ENCODE data around the gene ADI1. TPM values are rescaled to one million over a fixed set of nuclear protein-coding genes. Genes with fewer than 3 reads are reported as not detected.

ADI1 gene
- total and polyA plus RNA-seq, 2 of the 4 experiments (the other 2 are of a cell fraction) = 43.2 to 46.0 TPM

DNA sequence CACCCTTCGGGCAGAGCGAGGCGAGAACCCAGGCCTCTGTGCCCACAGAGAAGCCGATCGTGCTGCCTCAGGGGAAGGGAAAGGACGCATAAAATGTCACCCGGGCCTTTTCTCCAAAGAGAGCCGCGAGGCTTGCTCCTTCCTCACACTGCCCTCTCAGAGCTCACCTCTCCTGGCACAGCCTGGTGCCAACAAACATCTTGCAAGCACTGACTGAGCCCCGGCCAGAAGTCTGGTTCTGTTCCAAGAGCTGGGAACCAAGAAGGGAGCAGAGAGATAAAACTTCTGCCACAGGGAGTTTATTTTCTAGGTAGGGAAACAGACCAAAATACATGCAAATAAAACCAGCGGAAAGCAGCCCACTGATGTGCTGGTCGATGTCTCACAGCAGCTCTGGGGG, 13.6 kb upstream of the ADI1 start:
- in situ Hi-C loops (cut with MboI; ENCODE audit: low sequenced_read_pairs) = no loop called here
- no peak overlapping the region for H3K14ac ChIP-seq (replicated peaks; ENCODE audit: low read depth, low read length)
- no peak overlapping the region for H3K9ac ChIP-seq (ENCODE audit: low read depth, low read length)
- H4K8ac ChIP-seq (ENCODE audit: low read depth in 2 of 2, low read length in 2 of 2) = no peak overlapping the region
- no peak for ATAC-seq (ENCODE audit: low read depth)
- H3K4me1 ChIP-seq (ENCODE audit: control insufficient read depth, insufficient read depth, low read length) = peaks cover 12% of the 10 kb centered on the region
- H3K27ac ChIP-seq (ENCODE audit: insufficient read depth, low read length) = no peak overlapping the region
- H2AK5ac ChIP-seq (ENCODE audit: low read depth, low read length) = no peak overlapping the region
- H3K23ac ChIP-seq (ENCODE audit: low read depth, low read length) = no peak overlapping the region
- no CpG with 5 or more reads among the region's 12 CpGs for WGBS, 2 experiments (ENCODE audit: extremely low coverage in 2 of 2, insufficient read length in 1 of 2)
- no peak overlapping the region for H2AK9ac ChIP-seq (replicated peaks; ENCODE audit: low read depth, low read length, poor library complexity)
- BruUV-seq (replicated peaks) = no TSS peak
- intact Hi-C loops (cut with micrococcal nuclease) = no loop called here
- no peaks in the 10 kb centered on the region for H3K9me3 ChIP-seq (ENCODE audit: control insufficient read depth, insufficient read depth, low read length)
- no peak overlapping the region for H3K4me2 ChIP-seq (ENCODE audit: low read depth, low read length)
- no peaks in the 10 kb centered on the region for H3K27me3 ChIP-seq (ENCODE audit: control insufficient read depth, insufficient read depth, low read length)
- peaks cover 0 to 9% of the 10 kb centered on the region in 2 experiments; a peak in 2 of 4 replicates for H3K79me1 ChIP-seq (ENCODE audit: low read depth in 1 of 2, low read length in 2 of 2)
- no peak overlapping the region for H2BK5ac ChIP-seq (ENCODE audit: low read depth, low read length, poor library complexity, severe bottlenecking)
- no peak overlapping the region for H4K5ac ChIP-seq (ENCODE audit: low read depth, low read length)
- H3K4ac ChIP-seq (ENCODE audit: low read depth, low read length) = no peak overlapping the region
- H3K36me3 ChIP-seq (ENCODE audit: control insufficient read depth, insufficient read depth, low read length) = no peaks in the 10 kb centered on the region
- H3K56ac ChIP-seq (ENCODE audit: extremely low read depth, insufficient read depth, low read length) = no peak overlapping the region
- H2BK15ac ChIP-seq (ENCODE audit: low read depth, low read length) = no peak overlapping the region
- dilution Hi-C loops (cut with HindIII; ENCODE audit: low sequenced_read_pairs, unreplicated experiment) = no loop called here
- no peak overlapping the region for H3K18ac ChIP-seq (ENCODE audit: low read depth, low read length)
- TF ChIP-seq FOS (IDR thresholded peaks at IDR 0.05; ENCODE audit: low read depth, low read length) (no peak), BHLHE40 (IDR thresholded peaks at IDR 0.05; ENCODE audit: low read depth, low read length) (no peak), RFX5 (IDR thresholded peaks at IDR 0.05; ENCODE audit: low read depth, low read length) (no peak), CTCF (conservative IDR thresholded peaks at IDR 0.05; ENCODE audit: low read depth, low read length) (no peak), MAZ (IDR thresholded peaks at IDR 0.05; ENCODE audit: borderline replicate concordance, low read depth, low read length) (no peak), POLR2A (IDR thresholded peaks at IDR 0.05; ENCODE audit: low read depth, low read length) (no peak), CEBPB (IDR thresholded peaks at IDR 0.05; ENCODE audit: low read depth, low read length) (no peak), RCOR1 (IDR thresholded peaks at IDR 0.05; ENCODE audit: insufficient replicate concordance, low read length) (no peak), MXI1 (IDR thresholded peaks at IDR 0.05; ENCODE audit: borderline replicate concordance, low read depth, low read length) (no peak), SMC3 (IDR thresholded peaks at IDR 0.05; ENCODE audit: low read depth, low read length) (no peak), CHD1 (IDR thresholded peaks at IDR 0.05; ENCODE audit: low read depth, low read length) (no peak), NFE2L2 (IDR thresholded peaks at IDR 0.05; ENCODE audit: low read depth, low read length) (no peak), RAD21 (IDR thresholded peaks at IDR 0.05; ENCODE audit: low read length) (no peak)
- TF ChIP-seq, protein P1, sequence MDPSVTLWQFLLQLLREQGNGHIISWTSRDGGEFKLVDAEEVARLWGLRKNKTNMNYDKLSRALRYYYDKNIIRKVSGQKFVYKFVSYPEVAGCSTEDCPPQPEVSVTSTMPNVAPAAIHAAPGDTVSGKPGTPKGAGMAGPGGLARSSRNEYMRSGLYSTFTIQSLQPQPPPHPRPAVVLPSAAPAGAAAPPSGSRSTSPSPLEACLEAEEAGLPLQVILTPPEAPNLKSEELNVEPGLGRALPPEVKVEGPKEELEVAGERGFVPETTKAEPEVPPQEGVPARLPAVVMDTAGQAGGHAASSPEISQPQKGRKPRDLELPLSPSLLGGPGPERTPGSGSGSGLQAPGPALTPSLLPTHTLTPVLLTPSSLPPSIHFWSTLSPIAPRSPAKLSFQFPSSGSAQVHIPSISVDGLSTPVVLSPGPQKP (IDR thresholded peaks at IDR 0.05; ENCODE audit: borderline replicate concordance, low read depth, low read length) = no peak
- TF ChIP-seq, protein P2, sequence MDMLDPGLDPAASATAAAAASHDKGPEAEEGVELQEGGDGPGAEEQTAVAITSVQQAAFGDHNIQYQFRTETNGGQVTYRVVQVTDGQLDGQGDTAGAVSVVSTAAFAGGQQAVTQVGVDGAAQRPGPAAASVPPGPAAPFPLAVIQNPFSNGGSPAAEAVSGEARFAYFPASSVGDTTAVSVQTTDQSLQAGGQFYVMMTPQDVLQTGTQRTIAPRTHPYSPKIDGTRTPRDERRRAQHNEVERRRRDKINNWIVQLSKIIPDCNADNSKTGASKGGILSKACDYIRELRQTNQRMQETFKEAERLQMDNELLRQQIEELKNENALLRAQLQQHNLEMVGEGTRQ (IDR thresholded peaks at IDR 0.05; ENCODE audit: low read depth, low read length) = no peak
- no peak overlapping the region for H2BK120ac ChIP-seq (ENCODE audit: low read depth, low read length)
- no peak overlapping the region for H3K4me3 ChIP-seq (ENCODE audit: insufficient read depth, low read depth, low read length)
- ChIA-PET CTCF (interaction anchor here (0.7 kb wide), 1 partner anchor 9 kb away, joined by 3 read pairs; no protein-coding TSS in a partner anchor), POLR2A (ENCODE audit: unreplicated experiment) (no interaction called here)
- H3K9me1 ChIP-seq (ENCODE audit: insufficient read depth, low read length) = peaks cover 9% of the 10 kb centered on the region
- H4K20me1 ChIP-seq (ENCODE audit: insufficient read depth, low read length) = no peaks in the 10 kb centered on the region
- H4K91ac ChIP-seq (ENCODE audit: insufficient read depth, low read depth, low read length) = no peak overlapping the region
- no peak overlapping the region for H2BK20ac ChIP-seq (ENCODE audit: low read depth, low read length)
- no peak for DNase-seq
- peak overlapping the region; percentile 9 for H2AFZ ChIP-seq (replicated peaks; ENCODE audit: low read length, poor library complexity)

All from IMR-90 (cell line).